Measurements from ENCODE around the gene MANBA. TPM values are rescaled to one million over a fixed set of nuclear protein-coding genes. Genes with fewer than 3 reads are reported as not detected.
"Not testable (repeated sequence)": the region's sequence is repeated elsewhere in the genome, so short reads cannot be mapped to it uniquely, and the experiment has no call there.

The MANBA gene
- total RNA-seq, 1 experiment from 2014 or later, result 13.6 TPM

DNA sequence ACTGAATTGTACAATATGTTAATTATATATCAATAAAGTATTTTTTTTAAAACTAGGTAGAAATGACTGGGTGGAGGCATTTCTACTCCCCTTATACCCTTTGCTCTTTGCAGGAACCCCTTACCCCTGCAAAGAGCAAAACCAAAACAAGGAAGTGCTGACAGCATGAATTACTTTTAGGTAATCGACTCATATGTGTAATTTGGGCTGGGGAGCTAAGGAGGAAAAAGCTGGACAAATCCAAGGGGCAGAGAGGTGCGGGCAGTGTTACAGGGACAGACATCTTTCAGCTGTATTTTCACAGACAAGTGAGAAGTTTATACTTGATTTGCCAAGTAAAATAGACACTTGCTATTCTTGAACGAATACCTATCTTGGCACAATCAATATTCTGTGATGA is 35.5 kb downstream of the MANBA start:
- peaks cover 27% of the 10 kb centered on the region for H3K4me1 Mint-ChIP-seq (ENCODE audit: low read depth, unreplicated experiment)
- TF ChIP-seq, protein P1, sequence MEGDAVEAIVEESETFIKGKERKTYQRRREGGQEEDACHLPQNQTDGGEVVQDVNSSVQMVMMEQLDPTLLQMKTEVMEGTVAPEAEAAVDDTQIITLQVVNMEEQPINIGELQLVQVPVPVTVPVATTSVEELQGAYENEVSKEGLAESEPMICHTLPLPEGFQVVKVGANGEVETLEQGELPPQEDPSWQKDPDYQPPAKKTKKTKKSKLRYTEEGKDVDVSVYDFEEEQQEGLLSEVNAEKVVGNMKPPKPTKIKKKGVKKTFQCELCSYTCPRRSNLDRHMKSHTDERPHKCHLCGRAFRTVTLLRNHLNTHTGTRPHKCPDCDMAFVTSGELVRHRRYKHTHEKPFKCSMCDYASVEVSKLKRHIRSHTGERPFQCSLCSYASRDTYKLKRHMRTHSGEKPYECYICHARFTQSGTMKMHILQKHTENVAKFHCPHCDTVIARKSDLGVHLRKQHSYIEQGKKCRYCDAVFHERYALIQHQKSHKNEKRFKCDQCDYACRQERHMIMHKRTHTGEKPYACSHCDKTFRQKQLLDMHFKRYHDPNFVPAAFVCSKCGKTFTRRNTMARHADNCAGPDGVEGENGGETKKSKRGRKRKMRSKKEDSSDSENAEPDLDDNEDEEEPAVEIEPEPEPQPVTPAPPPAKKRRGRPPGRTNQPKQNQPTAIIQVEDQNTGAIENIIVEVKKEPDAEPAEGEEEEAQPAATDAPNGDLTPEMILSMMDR (IDR thresholded peaks at IDR 0.05; ENCODE audit: unreplicated experiment), result no peak
- CTCF ChIA-PET, result no interaction called here
- no peak overlapping the region for H3K4me3 Mint-ChIP-seq (ENCODE audit: low read depth, unreplicated experiment)
- H3K27me3 Mint-ChIP-seq (ENCODE audit: unreplicated experiment), result no peaks in the 10 kb centered on the region
- DNase-seq, result no peak
- H3K36me3 Mint-ChIP-seq (ENCODE audit: insufficient read depth, unreplicated experiment), result no peaks in the 10 kb centered on the region
- no TSS peak for BruUV-seq (replicated peaks)
- H3K9me3 Mint-ChIP-seq (ENCODE audit: low read depth, unreplicated experiment), result no peaks in the 10 kb centered on the region
- intact Hi-C loops (cut with micrococcal nuclease; ENCODE audit: unreplicated experiment), result no loop called here
- peak overlapping the region; percentile 8 for H3K27ac Mint-ChIP-seq (ENCODE audit: unreplicated experiment)

DNA sequence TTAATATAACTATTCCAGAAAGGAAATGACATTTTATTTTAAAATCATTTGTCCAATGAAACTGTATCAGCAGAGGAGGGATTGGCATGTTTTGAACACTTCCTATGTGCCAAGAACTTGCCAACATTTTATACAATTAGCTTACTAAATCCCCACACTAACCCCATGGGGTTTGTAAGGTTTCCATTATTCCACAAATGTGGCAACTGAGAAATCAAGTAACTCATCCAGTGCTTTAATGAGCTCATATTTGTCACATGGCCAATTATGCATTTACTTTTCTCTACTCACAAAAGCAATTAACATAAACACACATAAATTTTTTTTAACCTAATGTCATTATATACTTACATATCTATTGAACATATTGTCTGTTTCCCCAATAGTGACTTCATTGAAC is 37.3 kb downstream of the MANBA start:
- peaks cover 16% of the 10 kb centered on the region for H3K4me1 Mint-ChIP-seq (ENCODE audit: low read depth, unreplicated experiment)
- DNase-seq, result no peak
- no peak overlapping the region for H3K27ac Mint-ChIP-seq (ENCODE audit: unreplicated experiment)
- H3K4me3 Mint-ChIP-seq (ENCODE audit: low read depth, unreplicated experiment), result no peak overlapping the region
- H3K9me3 Mint-ChIP-seq (ENCODE audit: low read depth, unreplicated experiment), result peaks cover 2% of the 10 kb centered on the region
- TF ChIP-seq, protein P1 (IDR thresholded peaks at IDR 0.05; ENCODE audit: unreplicated experiment), result no peak
- CTCF ChIA-PET, result no interaction called here
- intact Hi-C loops (cut with micrococcal nuclease; ENCODE audit: unreplicated experiment), result no loop called here
- no peaks in the 10 kb centered on the region for H3K36me3 Mint-ChIP-seq (ENCODE audit: insufficient read depth, unreplicated experiment)
- no peaks in the 10 kb centered on the region for H3K27me3 Mint-ChIP-seq (ENCODE audit: unreplicated experiment)
- no TSS peak for BruUV-seq (replicated peaks)

DNA sequence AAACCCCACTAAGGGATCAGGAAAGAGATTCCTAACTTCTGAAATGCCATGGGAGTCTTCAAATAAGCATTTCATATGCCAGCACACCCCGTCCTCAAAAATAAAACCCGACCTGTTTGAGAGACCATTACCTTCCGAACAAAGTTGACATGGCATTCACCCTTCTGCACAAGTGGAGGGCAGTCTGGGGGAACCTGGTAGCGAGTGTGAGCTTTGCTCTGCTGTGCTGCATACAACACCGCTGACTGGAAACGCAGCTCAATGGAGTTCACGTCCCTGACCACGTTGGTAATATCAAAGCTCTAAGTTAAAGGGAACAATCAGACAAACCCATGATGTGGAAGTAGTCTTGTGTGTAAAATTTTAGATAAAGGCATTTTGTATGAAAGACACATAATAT is 38.0 kb downstream of the MANBA start:
- no peak overlapping the region for H3K27ac Mint-ChIP-seq (ENCODE audit: unreplicated experiment)
- DNase-seq, result no peak
- CTCF ChIA-PET, result no interaction called here
- intact Hi-C loops (cut with micrococcal nuclease; ENCODE audit: unreplicated experiment), result no loop called here
- TF ChIP-seq, protein P1 (IDR thresholded peaks at IDR 0.05; ENCODE audit: unreplicated experiment), result no peak
- peaks cover 10% of the 10 kb centered on the region for H3K9me3 Mint-ChIP-seq (ENCODE audit: low read depth, unreplicated experiment)
- H3K27me3 Mint-ChIP-seq (ENCODE audit: unreplicated experiment), result no peaks in the 10 kb centered on the region
- H3K4me3 Mint-ChIP-seq (ENCODE audit: low read depth, unreplicated experiment), result no peak overlapping the region
- H3K36me3 Mint-ChIP-seq (ENCODE audit: insufficient read depth, unreplicated experiment), result no peaks in the 10 kb centered on the region
- H3K4me1 Mint-ChIP-seq (ENCODE audit: low read depth, unreplicated experiment), result peaks cover 22% of the 10 kb centered on the region
- BruUV-seq (replicated peaks), result no TSS peak

DNA sequence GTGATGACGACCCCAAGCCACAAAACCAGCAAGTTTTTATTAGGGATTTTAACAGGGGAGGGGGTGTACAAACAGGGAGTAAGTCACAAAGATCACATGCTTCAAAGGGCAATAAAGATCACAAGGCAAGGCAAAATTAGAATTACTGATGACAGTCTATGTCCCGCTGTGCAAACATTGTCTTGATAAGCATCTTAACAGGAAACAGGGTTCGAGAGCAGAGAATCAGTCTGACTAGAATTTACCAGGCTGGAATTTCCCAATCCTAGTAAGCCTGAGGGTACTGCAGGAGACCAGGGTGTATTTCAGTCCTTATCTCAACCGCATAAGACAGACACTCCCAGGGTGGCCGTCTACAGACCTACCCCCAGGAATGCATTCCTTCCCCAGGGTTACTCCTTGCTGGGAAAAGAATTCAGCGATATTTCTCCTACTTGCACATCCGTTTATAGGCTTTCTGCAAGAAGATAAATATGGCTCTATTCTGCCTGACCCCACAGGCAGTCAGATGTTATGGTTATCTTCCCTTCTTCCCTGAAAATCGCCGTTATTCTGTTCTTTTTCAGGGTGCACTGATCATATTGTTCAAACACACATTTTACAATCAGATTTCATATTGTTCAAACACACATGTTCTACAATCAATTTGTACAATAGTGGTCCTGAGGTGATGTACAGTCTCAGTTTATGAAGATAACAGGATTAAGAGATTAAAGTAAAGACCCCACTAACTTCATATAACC is 41.8 kb downstream of the MANBA start:
- CTCF ChIA-PET; H3K36me3 Mint-ChIP-seq (ENCODE audit: insufficient read depth, unreplicated experiment); BruUV-seq (replicated peaks); H3K4me3 Mint-ChIP-seq (ENCODE audit: low read depth, unreplicated experiment); DNase-seq; H3K27ac Mint-ChIP-seq (ENCODE audit: unreplicated experiment); H3K27me3 Mint-ChIP-seq (ENCODE audit: unreplicated experiment): not testable (repeated sequence)
- Mint-ChIP-seq H3K4me1 (ENCODE audit: low read depth, unreplicated experiment) (peaks cover 12% of the 10 kb centered on the region), H3K9me3 (ENCODE audit: low read depth, unreplicated experiment) (peaks cover 10% of the 10 kb centered on the region)
- intact Hi-C loops (cut with micrococcal nuclease; ENCODE audit: unreplicated experiment), result loop anchor here (10.0 kb wide), 1 partner anchor 94 kb away; no protein-coding TSS in a partner anchor

DNA sequence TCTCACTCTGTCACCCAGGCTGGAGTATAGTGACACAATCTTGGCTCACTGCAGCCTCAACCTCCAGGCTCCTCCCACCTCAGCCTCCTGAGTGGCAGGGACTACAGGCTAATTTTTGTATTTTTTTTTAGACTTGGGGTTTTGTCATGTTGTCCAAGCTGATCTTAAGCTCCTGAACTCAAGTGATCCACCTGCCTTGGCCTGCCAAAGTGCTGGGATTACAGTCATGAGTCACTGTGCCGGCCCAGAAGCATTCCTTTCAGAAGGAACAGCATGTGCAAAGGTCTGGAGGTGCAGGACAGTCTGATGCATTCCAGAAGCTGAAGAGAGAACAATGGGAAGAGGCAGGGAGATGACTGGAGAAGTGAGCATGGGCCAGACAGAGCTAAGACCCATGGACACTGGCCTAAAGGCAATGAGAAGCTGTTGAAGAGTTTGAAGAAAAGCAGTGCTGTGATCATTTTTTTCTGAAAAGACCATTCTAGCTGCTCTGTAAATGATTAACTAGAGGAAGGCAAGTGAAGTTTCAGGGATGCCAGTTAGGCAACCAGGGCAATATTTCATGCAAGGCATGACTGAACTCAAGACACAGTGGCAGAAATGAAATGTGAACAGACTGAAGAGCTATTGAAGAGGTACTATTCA is 43.2 kb downstream of the MANBA start:
- DNase-seq, result peak; percentile 24
- TF ChIP-seq, protein P1 (IDR thresholded peaks at IDR 0.05; ENCODE audit: unreplicated experiment), result no peak
- Mint-ChIP-seq H3K4me3 (ENCODE audit: low read depth, unreplicated experiment) (no peak overlapping the region), H3K9me3 (ENCODE audit: low read depth, unreplicated experiment) (peaks cover 10% of the 10 kb centered on the region), H3K27me3 (ENCODE audit: unreplicated experiment) (no peaks in the 10 kb centered on the region), H3K36me3 (ENCODE audit: insufficient read depth, unreplicated experiment) (no peaks in the 10 kb centered on the region), H3K27ac (ENCODE audit: unreplicated experiment) (peak overlapping the region; percentile 49), H3K4me1 (ENCODE audit: low read depth, unreplicated experiment) (peaks cover 21% of the 10 kb centered on the region)
- intact Hi-C loops (cut with micrococcal nuclease; ENCODE audit: unreplicated experiment), result loop anchor here (10.0 kb wide), 1 partner anchor 93 kb away; no protein-coding TSS in a partner anchor
- BruUV-seq (replicated peaks), result no TSS peak
- CTCF ChIA-PET, result interaction anchor here (0.6 to 1.9 kb wide), 2 partner anchors 97 to 1403 kb away, joined by 5 to 6 read pairs; no protein-coding TSS in a partner anchor

Measured in Calu3 (cell line).